Measurements from ENCODE around the gene HYLS1. TPM values are rescaled to one million over a fixed set of nuclear protein-coding genes. Genes with fewer than 3 reads are reported as not detected.

The HYLS1 gene
- total RNA-seq, 6 experiments from 2014 or later: 5.7 to 13.5 (median 12.7) TPM

Other genes starting within 250 kb of the HYLS1 start
- gene ACRV1, start 206.8 kb upstream of the HYLS1 start, total RNA-seq (2021; fragmentation: NEBNext Ultra II Directional; extraction: Animal tissue kit (Norgen Biotek cat#: 25700)): not detected
- not detected for gene PATE1, start 141.4 kb upstream of the HYLS1 start, total RNA-seq (2021; fragmentation: NEBNext Ultra II Directional; extraction: Animal tissue kit (Norgen Biotek cat#: 25700))
- gene PATE2, start 108.8 kb upstream of the HYLS1 start, total RNA-seq (2021; fragmentation: NEBNext Ultra II Directional; extraction: Animal tissue kit (Norgen Biotek cat#: 25700)): under 1 TPM in 1 of 6 experiments, not detected in 5; 0.11 TPM
- gene PATE3, start 99.5 kb upstream of the HYLS1 start, total RNA-seq (2021; fragmentation: NEBNext Ultra II Directional; extraction: Animal tissue kit (Norgen Biotek cat#: 25700)): not detected
- gene PATE4, start 54.4 kb upstream of the HYLS1 start, total RNA-seq (2021; fragmentation: NEBNext Ultra II Directional; extraction: Animal tissue kit (Norgen Biotek cat#: 25700)): not detected
- 10 to 100 TPM in 3 of 6 experiments, 1 to 10 TPM in 3; 7.5 to 13.6 (median 10.3) TPM for gene PUS3, start 15.5 kb downstream of the HYLS1 start, total RNA-seq (2021; fragmentation: NEBNext Ultra II Directional; extraction: Animal tissue kit (Norgen Biotek cat#: 25700))
- gene DDX25, start 16.8 kb downstream of the HYLS1 start, total RNA-seq (2021; fragmentation: NEBNext Ultra II Directional; extraction: Animal tissue kit (Norgen Biotek cat#: 25700)): not detected
- gene VSIG10L2, start 58.4 kb downstream of the HYLS1 start, total RNA-seq (2021; fragmentation: NEBNext Ultra II Directional; extraction: Animal tissue kit (Norgen Biotek cat#: 25700)): not detected
- gene CDON, start 175.2 kb downstream of the HYLS1 start, total RNA-seq (2021; fragmentation: NEBNext Ultra II Directional; extraction: Animal tissue kit (Norgen Biotek cat#: 25700)): 1 to 10 TPM; 1.3 to 2.0 (median 1.9) TPM

Measured in HFFc6 (cell line).